ENCODE measurements around the gene OTOS. TPM values are rescaled to one million over a fixed set of nuclear protein-coding genes. Genes with fewer than 3 reads are reported as not detected.

OTOS gene
- total and polyA plus RNA-seq, 7 donors, result 0.20 TPM; not detected in 6

DNA sequence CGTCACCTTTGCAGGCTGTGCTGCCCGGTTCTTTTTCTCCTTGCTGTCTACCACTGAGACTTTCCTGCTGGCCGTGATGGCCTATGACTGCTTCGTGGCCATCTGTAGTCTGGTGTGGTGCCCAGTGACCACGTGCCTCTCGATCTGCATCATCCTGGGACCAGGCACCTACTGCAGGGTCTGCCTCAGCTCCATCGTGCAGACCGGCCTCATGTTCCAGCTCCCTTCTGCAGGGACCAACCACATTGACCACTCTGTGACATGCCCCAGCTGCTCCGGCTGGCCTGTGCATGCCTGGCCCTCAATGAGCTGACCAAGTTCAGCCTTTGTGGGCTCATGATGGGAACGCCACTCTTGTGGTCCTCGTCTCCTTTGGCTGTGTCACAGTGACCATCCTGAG, 31.1 kb downstream of the OTOS start:
- intact Hi-C loops (cut with DNase I), result no loop called here
- no peaks in the 10 kb centered on the region for H3K9me3 ChIP-seq
- no peak for DNase-seq
- no peak for ATAC-seq
- no peaks in the 10 kb centered on the region for H3K36me3 ChIP-seq (ENCODE audit: insufficient read depth in 1 of 2, low read depth in 1 of 2)
- TF ChIP-seq, protein P1, sequence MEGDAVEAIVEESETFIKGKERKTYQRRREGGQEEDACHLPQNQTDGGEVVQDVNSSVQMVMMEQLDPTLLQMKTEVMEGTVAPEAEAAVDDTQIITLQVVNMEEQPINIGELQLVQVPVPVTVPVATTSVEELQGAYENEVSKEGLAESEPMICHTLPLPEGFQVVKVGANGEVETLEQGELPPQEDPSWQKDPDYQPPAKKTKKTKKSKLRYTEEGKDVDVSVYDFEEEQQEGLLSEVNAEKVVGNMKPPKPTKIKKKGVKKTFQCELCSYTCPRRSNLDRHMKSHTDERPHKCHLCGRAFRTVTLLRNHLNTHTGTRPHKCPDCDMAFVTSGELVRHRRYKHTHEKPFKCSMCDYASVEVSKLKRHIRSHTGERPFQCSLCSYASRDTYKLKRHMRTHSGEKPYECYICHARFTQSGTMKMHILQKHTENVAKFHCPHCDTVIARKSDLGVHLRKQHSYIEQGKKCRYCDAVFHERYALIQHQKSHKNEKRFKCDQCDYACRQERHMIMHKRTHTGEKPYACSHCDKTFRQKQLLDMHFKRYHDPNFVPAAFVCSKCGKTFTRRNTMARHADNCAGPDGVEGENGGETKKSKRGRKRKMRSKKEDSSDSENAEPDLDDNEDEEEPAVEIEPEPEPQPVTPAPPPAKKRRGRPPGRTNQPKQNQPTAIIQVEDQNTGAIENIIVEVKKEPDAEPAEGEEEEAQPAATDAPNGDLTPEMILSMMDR (IDR thresholded peaks at IDR 0.05), result no peak
- H3K27me3 ChIP-seq (ENCODE audit: insufficient read depth in 3 of 3, low read length in 2 of 3), result peaks cover 0 to 19% (median 9%) of the 10 kb centered on the region in 3 donors
- H3K4me1 ChIP-seq, result no peaks in the 10 kb centered on the region
- 74 to 76% (median 76%) methylated on average over 11 of the region's 11 CpGs for WGBS, 3 donors
- H3K27ac ChIP-seq, result no peak overlapping the region
- no peak overlapping the region for H3K4me3 ChIP-seq

DNA sequence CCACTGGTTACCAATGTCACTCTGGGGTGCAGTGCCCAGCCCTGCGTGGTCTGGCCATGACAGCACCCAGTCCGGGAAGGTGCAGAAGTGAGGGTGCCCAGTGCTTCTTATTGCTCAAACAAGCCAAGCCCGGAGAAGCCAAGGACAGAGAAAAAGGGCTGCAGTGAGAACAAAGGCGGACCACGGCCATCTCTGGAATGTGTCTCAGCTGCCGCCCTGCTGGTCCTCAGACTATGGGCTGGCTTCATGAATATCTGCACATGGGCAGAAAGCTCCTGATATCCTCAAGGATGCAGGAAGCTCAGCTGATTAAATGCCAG, 33.0 kb downstream of the OTOS start:
- WGBS, 3 donors, result 48 to 58% (median 57%) methylated on average over 6 of the region's 6 CpGs
- ATAC-seq (no peak), DNase-seq (no peak)
- Histone ChIP-seq H3K27ac (no peak overlapping the region), H3K27me3 (ENCODE audit: insufficient read depth in 3 of 3, low read length in 2 of 3) (peaks cover 0 to 21% (median 9%) of the 10 kb centered on the region in 3 donors), H3K9me3 (no peaks in the 10 kb centered on the region), H3K36me3 (ENCODE audit: insufficient read depth in 1 of 2, low read depth in 1 of 2) (no peaks in the 10 kb centered on the region), H3K4me3 (no peak overlapping the region), H3K4me1 (no peaks in the 10 kb centered on the region)
- intact Hi-C loops (cut with DNase I), result no loop called here
- TF ChIP-seq, protein P1 (IDR thresholded peaks at IDR 0.05), result no peak

DNA sequence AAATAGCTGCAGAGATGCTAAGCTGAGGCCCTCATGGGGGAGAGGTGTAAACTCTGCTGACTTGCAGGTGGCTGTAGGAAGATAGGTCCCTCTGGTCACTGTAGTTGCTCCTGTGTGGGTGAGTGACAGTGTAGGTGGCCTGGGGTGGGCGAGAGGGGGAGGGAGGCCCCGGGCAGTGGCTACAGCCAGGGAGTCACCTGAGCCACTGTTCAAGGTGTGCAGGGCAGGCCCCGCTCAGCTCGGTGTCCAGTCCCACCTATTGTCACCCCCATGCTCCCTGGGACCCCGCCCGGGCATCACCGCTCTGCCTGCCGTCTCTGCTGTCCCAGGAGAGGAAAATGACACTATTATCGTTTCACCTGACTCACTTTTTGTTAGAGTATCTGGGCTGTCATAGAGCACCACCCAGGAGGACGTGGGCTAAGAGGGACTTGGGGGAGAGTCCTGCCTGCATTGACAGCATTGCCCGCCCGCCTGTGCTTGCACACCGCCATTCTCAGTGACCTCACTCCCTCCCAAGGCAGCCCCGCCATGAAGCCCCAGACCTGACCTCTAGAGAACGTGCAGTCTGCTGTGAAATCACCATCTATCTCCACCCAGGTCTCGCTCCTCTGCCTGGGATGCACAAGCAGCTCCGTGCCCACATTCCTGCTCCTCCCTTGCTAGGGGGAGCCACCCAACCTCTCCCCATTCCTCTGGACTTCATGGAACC, 33.5 kb downstream of the OTOS start:
- peaks cover 0 to 21% (median 9%) of the 10 kb centered on the region in 3 donors for H3K27me3 ChIP-seq (ENCODE audit: insufficient read depth in 3 of 3, low read length in 2 of 3)
- no peaks in the 10 kb centered on the region for H3K4me1 ChIP-seq
- no peak for DNase-seq
- H3K4me3 ChIP-seq, result no peak overlapping the region
- 71 to 81% (median 79%) methylated on average over 12 to 17 of the region's 17 CpGs for WGBS, 3 donors
- H3K9me3 ChIP-seq, result no peaks in the 10 kb centered on the region
- TF ChIP-seq, protein P1 (IDR thresholded peaks at IDR 0.05), result no peak
- H3K36me3 ChIP-seq (ENCODE audit: insufficient read depth in 1 of 2, low read depth in 1 of 2), result no peaks in the 10 kb centered on the region
- no peak overlapping the region for H3K27ac ChIP-seq
- intact Hi-C loops (cut with DNase I), result no loop called here
- ATAC-seq, result no peak

DNA sequence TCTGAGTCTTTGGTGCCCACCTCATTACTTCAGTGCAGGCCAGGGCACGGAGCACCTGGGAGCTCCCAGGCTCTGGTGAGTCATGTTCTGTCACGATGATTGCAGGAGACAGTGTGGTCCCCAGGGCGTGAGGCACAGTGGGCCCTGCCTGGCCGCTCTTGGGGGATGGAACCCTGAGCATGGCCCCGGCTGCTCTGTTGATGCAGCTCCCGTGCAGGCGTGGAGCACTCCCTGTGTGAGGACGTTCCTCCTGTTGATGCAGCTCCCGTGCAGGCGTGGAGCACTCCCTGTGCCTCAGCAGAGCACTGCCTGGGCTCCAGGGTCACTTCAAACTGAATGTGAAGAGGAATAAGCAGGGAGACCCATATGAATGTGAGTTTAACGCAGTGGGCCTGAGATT, 34.5 kb downstream of the OTOS start:
- TF ChIP-seq, protein P1 (IDR thresholded peaks at IDR 0.05), result no peak
- no peaks in the 10 kb centered on the region for H3K4me1 ChIP-seq
- ATAC-seq (no peak), DNase-seq (no peak)
- intact Hi-C loops (cut with DNase I), result no loop called here
- H3K36me3 ChIP-seq (ENCODE audit: insufficient read depth in 1 of 2, low read depth in 1 of 2), result no peaks in the 10 kb centered on the region
- 64 to 76% (median 73%) methylated on average over 11 of the region's 11 CpGs for WGBS, 3 donors
- no peak overlapping the region for H3K27ac ChIP-seq
- H3K4me3 ChIP-seq, result no peak overlapping the region
- H3K9me3 ChIP-seq, result peaks cover 3% of the 10 kb centered on the region
- peaks cover 0 to 21% (median 5%) of the 10 kb centered on the region in 3 donors for H3K27me3 ChIP-seq (ENCODE audit: insufficient read depth in 3 of 3, low read length in 2 of 3)

DNA sequence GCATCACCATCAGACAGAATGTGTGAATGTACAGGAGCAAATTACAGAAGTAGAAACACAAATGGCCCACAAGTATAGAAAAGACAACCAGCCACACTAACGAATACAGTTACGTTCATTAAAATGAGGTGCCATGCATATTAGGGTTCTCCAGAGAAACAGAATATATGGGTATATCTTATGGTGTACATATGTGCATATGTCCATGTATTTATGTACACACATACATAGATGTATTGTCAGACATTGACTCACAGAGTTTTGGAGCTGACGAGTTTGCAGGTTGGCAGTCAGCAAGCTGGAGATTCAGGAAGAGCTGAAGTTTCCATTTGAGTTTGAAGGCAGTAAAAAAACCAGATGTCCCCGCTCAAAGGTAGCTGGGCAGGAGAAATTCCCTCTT, 37.3 kb downstream of the OTOS start:
- Histone ChIP-seq H3K27ac (no peak overlapping the region), H3K4me1 (no peaks in the 10 kb centered on the region), H3K36me3 (ENCODE audit: insufficient read depth in 1 of 2, low read depth in 1 of 2) (no peaks in the 10 kb centered on the region), H3K4me3 (no peak overlapping the region), H3K27me3 (ENCODE audit: insufficient read depth in 3 of 3, low read length in 2 of 3) (peaks cover 0 to 16% (median 0%) of the 10 kb centered on the region in 3 donors), H3K9me3 (peaks cover 7% of the 10 kb centered on the region)
- TF ChIP-seq, protein P1 (IDR thresholded peaks at IDR 0.05), result no peak
- intact Hi-C loops (cut with DNase I), result no loop called here
- 76 to 82% (median 80%) methylated on average over 4 of the region's 4 CpGs for WGBS, 3 donors
- DNase-seq (no peak), ATAC-seq (no peak)

Measured in psoas muscle (tissue), 8 donors.